Tibial nerve (tissue), 4 donors: ENCODE measurements around the gene SLC16A6.

ENCODE experiments used
- EP300 ChIP-seq, 2 donors: sonication (generic); formaldehyde crosslinking; IDR thresholded peaks; one replicate each; pipeline ENCODE4 v1.6.1; 2017; ENCODE audit warnings: antibody characterized with exemption in 2 of 2, mild to moderate bottlenecking in 1 of 2
- POLR2A ChIP-seq, 2 donors: fragments of 450-650 bp; IDR thresholded peaks; one replicate each; pipeline ENCODE4 v1.6.1; 2017; ENCODE audit warnings: antibody characterized with exemption in 2 of 2, mild to moderate bottlenecking in 2 of 2, moderate library complexity in 2 of 2
- TF ChIP-seq, protein P1 (sequence below), 5 experiments: fragments of 200-600 bp in 3 of 5; fragments of 450-650 bp in 2 of 5; sonication (generic) in 3 of 5; IDR thresholded peaks; one replicate each; pipeline ENCODE4 v1.5.1; 2016 to 2019; ENCODE audit warnings: antibody characterized with exemption in 5 of 5, mild to moderate bottlenecking in 3 of 5, moderate library complexity in 2 of 5

- no peak for TF ChIP-seq POLR2A (IDR thresholded peaks at IDR 0.05)
- TF ChIP-seq, protein P1, sequence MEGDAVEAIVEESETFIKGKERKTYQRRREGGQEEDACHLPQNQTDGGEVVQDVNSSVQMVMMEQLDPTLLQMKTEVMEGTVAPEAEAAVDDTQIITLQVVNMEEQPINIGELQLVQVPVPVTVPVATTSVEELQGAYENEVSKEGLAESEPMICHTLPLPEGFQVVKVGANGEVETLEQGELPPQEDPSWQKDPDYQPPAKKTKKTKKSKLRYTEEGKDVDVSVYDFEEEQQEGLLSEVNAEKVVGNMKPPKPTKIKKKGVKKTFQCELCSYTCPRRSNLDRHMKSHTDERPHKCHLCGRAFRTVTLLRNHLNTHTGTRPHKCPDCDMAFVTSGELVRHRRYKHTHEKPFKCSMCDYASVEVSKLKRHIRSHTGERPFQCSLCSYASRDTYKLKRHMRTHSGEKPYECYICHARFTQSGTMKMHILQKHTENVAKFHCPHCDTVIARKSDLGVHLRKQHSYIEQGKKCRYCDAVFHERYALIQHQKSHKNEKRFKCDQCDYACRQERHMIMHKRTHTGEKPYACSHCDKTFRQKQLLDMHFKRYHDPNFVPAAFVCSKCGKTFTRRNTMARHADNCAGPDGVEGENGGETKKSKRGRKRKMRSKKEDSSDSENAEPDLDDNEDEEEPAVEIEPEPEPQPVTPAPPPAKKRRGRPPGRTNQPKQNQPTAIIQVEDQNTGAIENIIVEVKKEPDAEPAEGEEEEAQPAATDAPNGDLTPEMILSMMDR (IDR thresholded peaks at IDR 0.05) = no peak
- TF ChIP-seq EP300 (IDR thresholded peaks at IDR 0.05) = no peak
These were observed 61.3 kb downstream of the SLC16A6 start for GRCh38 chr17:68229619-68230018.
